IPS-NIHi11 (cell line): Measurements from ENCODE around the gene TCTN2.

ENCODE experiments used
- DNase-seq: peaks from one replicate; pipeline ENCODE4 v3.0.0; 2012; ENCODE audit warnings: mixed read lengths, low spot score

The TCTN2 gene

DNA sequence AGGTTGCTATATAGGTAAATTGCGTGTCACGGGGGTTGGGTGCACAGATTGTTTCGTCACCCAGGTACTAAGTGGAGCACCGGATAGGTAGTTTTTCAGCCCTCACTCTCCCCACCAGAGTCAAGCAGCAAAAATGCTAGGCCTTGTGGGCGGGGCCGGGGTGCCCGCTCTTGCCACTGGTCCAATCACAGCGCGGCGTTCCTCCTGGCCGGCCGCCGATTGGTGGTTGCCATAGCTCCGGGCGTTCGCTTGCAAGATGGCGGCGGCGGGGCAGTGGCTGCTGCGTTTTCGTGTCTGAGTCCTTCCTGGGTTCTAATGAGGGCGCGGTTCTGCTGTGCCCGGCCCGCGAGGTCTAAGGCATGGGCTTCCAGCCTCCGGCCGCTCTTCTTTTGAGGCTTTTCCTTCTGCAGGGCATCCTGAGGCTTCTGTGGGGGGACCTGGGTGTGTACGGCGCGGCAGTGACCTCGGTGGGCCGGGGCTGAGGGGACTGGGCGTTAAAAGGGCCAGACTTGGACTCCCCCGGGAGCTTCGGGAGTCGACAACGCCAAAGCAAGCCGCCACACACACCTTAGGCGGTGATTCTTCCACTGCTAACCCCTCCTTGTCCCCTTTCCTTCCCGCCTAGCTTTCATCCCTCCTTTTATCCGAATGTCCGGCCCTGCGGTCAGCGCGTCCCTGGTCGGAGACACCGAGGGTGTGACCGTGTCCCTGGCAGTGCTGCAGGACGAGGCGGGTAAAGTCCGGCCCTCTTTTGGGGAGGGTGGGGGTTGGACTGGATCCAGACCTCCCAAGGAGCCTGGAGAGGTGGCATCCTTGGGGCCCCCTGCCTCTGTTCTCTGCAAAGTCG is at the start of gene TCTN2:
Gene TCTN2, plus strand, starts transcription at position 232 of the 847 bp plus-strand sequence. Its CDS starts 128 bp downstream, at position 360.
- peak; percentile 100 for DNase-seq

DNA sequence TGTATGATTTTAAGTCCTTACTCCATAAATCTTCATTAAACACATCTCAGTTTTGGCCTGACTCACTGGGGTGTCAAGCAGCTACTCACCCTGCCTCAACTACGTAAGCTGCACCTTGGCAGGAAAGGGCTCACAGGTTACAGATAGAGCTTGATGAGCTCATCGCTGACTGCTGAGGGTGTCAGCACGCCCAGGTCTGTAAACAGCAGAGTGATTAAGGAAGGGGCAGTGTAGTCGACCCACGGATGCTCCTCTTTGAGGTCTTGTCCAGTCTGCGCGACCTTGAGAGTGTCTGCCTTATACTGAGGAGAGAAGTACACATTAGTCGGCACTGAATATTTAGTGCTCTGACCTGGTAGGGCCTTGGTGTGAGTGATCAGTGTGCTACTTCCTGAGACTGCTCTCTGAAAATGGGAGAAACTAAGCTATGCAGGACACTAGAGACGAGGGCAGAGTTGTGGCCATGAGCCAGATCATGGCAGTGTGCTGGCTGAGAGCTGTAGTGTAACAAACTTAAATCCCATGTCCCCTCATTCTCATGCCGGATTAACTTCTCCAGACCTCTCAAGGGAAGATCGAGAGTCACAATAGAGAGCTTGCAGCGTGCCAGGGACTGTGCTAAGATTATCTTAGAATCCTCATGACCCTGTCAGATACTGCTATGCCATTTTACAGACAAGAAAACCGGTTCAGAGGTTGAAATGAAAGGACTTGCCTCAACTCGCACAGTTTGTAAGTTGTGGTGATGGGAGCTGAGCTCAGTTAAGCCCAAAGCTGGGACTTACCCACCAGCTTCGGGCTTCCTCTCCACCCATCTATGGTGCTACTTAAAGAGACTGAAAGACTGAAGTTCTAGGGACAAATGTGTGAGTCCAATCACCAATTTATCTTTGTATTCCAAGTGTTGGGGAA is 49.0 kb upstream of the TCTN2 start:
- DNase-seq, result no peak

DNA sequence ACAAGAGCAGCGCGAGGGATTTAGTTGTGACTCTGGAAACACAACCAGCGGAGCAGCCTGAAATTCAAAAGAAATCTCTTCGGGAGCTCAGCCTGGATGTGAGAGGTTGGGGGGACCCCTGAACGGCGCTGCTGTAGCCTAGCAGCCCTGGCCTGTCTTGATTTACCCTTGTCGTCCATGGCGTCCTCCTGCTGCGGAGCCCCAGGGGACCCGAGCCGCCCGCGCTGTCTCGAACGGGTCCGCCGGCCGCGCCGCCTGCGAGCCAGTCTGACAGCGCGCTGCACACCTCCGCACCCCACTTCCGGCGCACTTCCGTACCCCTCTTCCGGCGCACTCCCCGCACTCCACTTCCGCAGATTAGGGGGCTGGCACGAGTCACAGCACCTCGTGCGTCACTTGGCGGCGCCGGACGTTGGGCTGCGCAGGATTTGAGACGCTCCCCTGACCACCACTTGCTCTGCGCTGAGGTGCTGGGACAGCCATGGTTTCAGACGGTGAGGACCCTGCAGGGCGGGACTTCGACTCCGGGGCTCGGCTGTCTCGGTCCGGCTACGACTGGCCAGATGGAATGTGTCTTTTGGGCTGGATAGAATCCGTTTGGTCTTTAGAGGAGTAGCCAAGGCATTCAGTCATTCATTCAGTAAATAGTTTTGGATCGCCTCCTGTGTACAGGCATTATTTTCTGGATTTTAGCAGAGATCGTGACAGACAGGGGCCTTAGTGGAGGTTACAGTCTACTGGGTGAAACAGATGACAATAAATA is 37.4 kb upstream of the TCTN2 start, which contains the start of the genes EIF2B1 and GTF2H3:
Gene EIF2B1, minus strand, starts transcription at position 308 of the 763 bp plus-strand sequence. Its CDS starts 129 bp downstream, at position 179.
Gene GTF2H3, plus strand, starts transcription at position 451 of the 763 bp plus-strand sequence. Its CDS starts 31 bp downstream, at position 482.
- DNase-seq, result peak; percentile 100

DNA sequence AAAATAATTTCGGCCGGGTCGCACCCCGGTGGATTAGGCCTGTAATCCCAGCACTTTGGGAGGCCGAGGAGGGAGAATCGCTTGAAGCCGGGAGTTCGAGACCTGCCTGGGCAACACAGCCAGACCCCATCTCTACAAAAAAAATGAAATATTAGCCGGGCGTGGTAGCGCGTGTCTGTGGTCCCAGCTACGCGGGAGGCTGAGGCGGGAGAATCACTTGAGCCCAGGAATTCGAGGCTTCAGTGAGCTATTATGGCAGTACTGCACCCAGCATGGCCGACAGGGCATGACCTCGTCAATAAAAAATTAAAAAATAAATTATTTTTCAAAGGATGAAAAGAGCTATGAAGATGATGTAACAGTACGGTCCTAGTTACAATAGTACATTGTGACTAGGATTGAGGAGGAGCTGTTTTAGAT is 36.8 kb upstream of the TCTN2 start:
- no peak for DNase-seq

DNA sequence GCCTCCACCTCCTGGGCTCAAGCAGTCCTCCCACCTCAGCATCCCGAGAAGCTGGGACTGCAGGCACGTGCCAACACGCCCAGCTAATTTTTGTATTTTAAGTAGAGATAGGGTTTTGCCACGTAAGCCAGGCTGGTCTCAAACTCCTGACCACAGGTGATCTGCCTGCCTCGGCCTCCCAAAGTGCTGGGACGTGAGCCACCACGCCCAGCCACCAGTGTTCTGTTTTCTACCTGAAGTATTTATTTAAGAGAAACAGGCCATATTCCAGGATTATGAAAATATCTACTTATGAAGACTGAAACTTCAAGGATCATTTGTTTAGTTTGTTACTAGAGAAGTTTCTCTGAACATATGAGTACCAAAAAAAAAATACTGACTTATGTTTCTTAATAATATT is 27.0 kb upstream of the TCTN2 start:
- no peak for DNase-seq

DNA sequence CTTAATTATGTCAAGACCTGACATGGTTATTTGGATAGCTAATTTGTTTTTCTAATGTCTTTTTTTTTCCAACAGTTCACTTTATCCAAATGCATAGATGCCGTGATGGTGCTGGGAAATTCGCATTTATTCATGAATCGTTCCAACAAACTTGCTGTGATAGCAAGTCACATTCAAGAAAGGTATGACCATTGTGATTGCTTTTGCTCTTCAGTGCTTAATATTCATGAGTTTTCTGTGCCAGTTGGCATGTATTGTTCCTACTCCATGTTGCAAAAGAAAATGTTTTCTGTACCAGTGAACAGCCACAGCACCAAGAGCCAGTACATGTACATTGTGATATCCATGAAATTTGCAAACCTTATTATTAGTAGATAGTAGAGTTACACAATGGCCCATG is 25.5 kb upstream of the TCTN2 start:
- DNase-seq, result no peak

DNA sequence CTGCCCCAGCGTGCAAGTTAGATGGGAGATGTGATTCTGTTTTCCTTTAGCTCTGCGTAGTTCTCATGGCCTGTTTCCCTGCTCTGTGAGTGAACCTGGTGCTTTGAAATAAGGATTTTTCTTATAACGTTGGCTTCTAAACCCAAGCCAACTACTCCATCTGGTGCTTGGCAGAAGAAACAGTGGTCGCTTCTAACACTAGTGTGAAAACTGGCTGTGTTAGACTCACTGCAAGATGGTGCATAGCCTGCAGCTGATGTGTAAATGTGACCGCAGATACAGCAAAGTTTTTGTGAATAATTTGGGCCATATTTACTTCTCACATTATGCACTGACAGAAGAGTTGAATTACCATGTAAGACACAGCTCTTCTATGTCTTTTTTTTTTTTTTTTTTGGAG is 25.0 kb upstream of the TCTN2 start:
- DNase-seq, result no peak

DNA sequence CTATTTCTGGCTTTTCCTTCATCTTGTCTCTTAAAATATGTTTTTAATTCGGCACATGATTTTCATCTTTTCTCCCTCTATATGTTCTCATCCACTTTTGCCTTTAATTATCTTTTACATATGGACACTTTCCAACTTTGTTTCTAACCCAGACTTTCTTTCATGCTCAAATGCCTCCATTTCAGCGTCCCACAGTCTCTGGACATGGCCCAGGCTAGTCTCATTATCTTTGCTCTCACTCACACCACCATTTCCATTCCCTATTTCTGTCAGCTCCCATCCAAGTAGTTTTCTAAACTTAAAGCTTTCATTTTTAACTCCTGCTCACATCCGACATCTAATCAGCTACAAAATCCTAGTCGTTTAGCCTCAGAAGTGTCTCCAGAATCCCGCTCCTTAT is 22.5 kb upstream of the TCTN2 start:
- no peak for DNase-seq

DNA sequence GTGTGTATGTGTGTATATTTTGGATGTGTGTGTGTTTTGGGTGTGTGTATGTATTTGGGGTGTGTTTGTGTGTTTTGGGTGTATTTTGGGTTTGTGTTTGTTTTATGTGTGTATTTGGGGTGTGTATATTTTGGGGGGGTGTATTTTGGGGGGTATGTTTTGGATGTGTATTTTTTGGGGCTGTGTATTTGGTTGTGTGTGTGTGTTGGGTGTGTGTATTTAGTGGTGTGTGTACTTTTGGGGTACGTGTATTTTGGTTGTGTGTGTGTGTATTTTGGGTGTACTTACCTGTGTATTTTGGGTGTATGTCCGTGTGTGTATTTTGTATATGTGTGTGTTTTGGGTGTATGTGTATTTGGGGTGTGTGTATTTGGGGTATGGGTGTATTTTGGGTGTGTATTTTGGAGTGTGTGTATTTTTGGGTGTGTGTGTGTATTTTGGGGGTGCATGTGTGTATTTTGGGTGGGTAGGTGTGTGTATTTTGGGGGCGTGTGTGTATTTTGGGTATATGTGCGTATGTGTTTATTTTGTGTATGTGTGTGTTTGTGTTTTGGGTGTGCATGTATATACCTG is 16.7 kb upstream of the TCTN2 start:
- DNase-seq, result no peak

DNA sequence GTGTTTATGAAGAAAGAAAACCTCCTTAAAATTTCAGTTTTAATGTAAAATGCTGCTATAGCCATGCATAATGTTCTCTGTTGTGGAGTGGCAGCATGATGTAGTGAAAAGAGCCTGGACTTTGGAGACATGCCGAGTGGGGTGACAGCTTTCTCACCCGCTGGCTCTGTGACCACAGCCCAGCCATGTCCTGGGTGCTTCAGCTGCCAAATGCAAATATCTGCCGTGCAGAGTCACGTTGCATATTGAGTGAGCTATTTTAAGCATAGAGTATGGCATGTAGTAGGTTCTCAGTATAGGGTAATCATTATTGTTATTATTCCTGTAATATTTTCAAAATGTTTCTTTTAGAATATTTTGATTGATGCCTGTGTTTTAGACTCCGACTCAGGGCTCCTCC is 15.5 kb upstream of the TCTN2 start:
- no peak for DNase-seq

DNA sequence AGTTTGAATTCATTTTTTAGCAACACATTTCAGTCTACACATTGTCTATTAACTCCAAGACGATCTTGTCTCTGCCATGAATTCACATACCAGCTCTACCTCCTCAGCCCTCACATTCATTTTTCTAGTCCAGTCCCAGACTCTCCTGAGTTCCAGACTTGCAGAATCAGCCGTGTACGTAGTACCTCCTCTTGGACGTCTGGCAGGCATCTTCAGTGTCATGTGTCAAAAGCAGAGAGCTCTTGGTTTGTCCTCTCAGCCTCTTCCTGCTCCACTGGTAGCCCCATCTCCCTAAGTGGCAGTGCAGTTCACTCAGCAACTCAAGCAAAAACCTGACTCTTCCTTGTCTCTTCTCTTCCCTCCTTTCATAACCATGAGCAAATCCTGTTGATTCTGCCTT is 14.5 kb upstream of the TCTN2 start:
- no peak for DNase-seq

DNA sequence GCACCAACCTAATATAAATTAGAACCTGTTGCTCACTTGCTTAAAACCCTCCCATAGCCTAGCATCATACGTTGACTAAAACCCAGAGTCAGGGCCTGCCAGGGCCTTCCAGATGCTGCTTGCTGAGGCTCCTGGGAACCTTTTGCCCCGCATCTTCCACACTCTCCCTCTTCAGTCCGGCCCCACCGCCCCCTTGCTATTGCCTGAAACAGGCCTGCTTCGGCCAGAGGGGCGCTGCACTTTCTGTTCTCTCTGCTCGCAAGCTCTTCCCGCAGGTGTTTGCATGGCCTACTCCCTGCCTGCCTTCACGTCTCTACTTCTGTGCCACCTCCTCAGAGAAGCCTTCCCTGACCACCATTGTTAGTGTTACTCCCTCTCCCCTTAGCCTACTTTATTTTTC is 13.7 kb upstream of the TCTN2 start:
- no peak for DNase-seq

DNA sequence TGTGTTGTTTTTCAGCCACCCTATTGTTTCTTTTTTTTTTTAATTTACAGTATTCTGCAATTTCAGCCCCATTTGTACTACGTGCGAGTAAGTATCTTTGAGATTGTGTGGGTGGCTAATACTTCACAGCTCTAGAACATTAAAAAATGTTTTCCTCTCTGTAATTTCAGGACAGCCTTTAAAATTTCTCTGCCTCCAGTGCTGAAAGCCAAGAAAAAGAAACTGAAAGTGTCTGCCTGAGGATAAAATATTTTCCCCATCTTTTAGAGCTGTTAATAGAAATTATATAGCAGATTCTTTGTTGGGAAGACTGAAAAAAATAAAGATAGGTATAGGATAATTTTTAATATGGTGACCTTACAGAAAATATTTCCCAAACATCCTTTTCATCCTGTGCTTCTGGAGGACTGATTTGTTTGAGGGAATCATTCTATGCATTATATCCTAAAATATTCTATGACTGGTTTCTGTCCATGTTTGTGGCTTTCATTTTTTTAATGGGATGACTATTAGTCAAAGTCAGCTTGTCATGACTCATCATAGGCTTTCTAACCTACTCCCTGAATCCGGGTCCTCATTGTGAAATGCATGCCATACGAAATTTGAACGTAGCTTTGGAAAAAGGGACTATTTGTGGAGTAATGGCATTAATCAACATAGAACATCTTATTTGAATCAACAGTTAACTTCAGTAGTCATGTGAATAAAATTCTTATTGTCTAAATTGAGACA is 10.8 kb upstream of the TCTN2 start:
- DNase-seq, result no peak

DNA sequence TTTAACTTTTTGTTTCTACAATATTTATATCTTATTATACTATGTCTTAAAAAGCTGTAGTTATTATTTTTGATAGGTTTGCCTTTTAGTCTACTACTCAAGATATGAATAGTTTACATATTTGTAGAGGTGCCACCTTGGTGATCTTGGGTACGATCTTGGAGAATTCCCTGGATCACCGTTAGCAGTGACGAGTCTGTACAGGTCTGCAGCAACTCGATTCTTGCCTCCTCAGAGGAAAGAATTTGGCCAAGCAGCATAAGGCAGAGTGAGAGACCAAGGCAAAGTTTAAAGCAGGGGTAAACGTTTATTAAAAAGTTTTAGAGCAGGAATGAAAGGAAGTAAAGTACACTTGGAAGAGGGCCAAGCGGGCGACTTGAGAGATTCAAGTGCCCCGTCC is 3.1 kb upstream of the TCTN2 start:
- no peak for DNase-seq

DNA sequence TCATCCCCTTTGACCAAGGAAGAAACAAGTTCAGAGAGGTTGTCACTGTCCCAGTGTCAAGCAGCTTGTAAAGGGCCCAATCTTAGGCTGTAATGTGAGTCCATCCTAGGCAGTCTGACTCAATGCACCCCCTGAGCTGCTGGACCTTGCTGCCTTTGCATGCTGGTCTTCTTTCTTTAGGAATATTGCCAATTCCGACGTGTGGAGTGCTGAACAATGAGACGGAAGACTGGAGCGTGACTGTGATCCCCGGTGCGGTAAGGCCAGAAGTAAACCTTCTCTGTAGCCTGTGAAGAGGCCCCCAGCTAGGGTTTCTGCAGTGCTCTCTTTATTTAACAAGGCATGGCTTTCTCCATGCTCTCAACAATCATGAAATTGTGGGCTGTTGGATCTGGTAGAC is 963 bp downstream of the TCTN2 start:
- DNase-seq, result no peak

DNA sequence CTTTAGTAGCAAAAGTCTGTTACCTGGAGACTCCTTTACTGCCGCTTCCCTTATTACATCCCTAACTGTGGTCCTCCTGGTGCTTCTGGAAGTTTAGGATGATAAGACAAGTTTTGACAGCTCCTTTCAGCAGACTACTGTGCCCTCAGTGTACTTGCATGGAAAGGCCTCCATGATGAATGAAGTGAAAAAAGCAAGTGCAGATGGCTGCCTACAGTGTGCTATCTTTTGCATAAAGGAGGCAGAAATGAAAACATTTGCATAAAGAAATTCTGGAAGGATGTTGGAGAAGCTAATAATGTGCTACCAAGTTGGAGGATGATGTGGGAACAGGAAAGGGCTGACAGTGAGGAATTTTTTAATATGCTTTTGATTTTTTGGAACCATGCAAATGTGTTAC is 4.5 kb downstream of the TCTN2 start:
- DNase-seq, result no peak

DNA sequence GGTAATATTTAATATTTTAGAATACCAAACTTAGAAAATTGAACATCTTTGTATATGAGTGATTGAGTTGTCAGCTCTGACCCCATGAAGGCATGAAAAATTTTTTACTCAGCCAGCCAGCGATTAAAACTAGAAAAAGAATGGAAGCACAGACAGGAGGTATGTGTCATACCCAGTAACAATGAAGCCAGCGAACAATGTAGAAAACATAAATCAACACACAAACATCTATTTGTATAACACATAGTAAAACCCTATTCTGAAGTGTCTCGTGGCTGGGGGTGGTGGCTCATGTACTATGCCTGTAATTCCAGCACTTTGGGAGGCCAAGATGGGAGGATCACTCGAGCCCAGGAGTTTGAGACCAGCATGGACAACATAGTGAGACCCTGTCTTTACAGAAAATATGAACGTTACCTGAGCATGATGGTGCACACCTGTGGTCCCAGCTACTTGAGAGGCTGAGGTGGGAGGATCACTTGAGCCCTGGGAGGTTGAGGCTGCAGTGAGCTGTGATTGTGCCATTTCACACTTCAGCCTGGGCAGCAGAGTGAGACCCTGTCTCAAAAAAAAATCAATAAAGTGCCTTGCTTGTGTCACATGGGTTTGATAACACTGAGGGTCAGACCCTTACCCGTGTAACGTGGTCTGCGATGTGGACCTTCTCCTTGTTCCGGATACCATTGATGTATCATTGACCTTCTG is 5.9 kb downstream of the TCTN2 start:
- no peak for DNase-seq

DNA sequence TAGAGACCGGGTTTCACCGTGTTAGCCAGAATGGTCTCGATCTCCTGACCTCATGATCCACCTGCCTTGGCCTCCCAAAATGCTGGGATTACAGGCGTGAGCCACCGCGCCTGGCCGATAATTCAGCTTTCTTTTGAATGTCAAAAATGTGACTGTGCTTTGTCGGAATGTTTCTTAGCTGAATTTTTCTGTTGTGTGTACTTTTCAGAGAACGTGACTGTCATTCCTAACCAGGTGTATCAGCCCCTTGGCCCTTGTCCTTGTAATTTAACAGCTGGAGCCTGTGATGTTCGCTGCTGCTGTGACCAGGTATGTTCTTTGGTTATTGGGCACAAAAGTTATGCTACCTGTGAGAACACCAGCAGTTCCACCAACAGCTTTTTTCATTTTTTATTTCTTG is 8.1 kb downstream of the TCTN2 start:
- DNase-seq, result no peak

DNA sequence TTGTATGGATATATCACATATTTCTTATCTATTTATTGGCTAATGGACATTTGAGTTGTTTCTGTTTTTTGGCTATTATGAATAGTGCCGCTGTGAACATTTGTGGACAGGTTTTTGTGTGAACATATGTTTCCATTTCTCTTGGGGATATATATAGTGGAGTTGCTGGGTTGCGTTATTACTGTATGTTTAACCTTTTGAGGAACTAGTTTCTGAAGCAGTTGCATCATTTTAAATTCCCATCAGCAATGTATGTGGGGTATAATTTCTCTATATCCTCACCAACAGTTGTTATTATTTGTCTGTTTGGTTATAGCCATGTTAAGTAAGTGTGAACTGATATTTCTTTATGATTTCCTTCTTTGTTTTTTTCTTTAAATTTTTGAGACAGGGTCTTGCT is 10.7 kb downstream of the TCTN2 start:
- no peak for DNase-seq

DNA sequence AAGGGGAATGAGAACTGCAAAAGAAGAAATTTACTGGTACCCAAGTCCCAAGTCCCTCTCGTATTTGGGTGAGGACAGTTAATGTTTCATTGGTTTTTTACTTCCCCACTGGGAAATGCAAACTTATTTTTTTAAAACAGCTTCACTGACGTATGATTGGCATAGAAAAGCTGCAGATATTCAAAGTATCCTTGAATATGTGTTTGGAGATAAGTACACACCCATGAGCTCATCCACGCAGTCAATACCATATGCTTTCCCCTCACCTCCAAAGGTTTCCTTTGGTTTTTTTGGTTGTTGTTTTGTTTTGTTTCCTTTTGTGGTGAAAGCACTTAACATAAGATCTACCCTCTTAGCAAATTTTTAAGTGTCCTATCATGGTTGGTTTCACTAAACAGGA is 13.1 kb downstream of the TCTN2 start:
- DNase-seq, result no peak
